HG02610 (cell line): Measurements from ENCODE around the gene GALNT13.

Source experiments
- ATAC-seq: cut with Tn5 transposase; IDR thresholded peaks from one replicate; pipeline ENCODE4 v1.9.1; 2021; ENCODE audit warnings: mild to moderate bottlenecking, moderate library complexity; ENCODE audit not compliant: unreplicated experiment

GALNT13 gene

GRCh38 chr2:154394600-154394999 lies 522.9 kb downstream of the GALNT13 start:
- ATAC-seq, result no peak

GRCh38 chr2:154400563-154401290 lies 529.0 kb downstream of the GALNT13 start:
- ATAC-seq, result no peak

GRCh38 chr2:154402213-154402612 lies 530.5 kb downstream of the GALNT13 start:
- no peak for ATAC-seq

GRCh38 chr2:154403242-154403790 lies 531.6 kb downstream of the GALNT13 start:
- ATAC-seq, result no peak

GRCh38 chr2:154408786-154409185 lies 537.1 kb downstream of the GALNT13 start:
- no peak for ATAC-seq

GRCh38 chr2:154422251-154422650 lies 550.5 kb downstream of the GALNT13 start:
- ATAC-seq, result no peak

GRCh38 chr2:154425994-154426393 lies 554.3 kb downstream of the GALNT13 start:
- ATAC-seq, result no peak

- ATAC-seq, result no peak
Observed at GRCh38 chr2:154427453-154427852, 555.7 kb downstream of the GALNT13 start.

GRCh38 chr2:154428022-154428421 lies 556.3 kb downstream of the GALNT13 start:
- ATAC-seq, result no peak

- no peak for ATAC-seq
Observed at GRCh38 chr2:154433010-154433409, 561.3 kb downstream of the GALNT13 start.

GRCh38 chr2:154437104-154437503 lies 565.4 kb downstream of the GALNT13 start:
- no peak for ATAC-seq

- no peak for ATAC-seq
Observed at GRCh38 chr2:154439156-154439555, 567.4 kb downstream of the GALNT13 start.

GRCh38 chr2:154443919-154444318 lies 572.2 kb downstream of the GALNT13 start:
- no peak for ATAC-seq

GRCh38 chr2:154446324-154446723 lies 574.6 kb downstream of the GALNT13 start:
- no peak for ATAC-seq

GRCh38 chr2:154447727-154448418 lies 576.2 kb downstream of the GALNT13 start:
- no peak for ATAC-seq

- ATAC-seq, result no peak
Observed at GRCh38 chr2:154449951-154450658, 578.4 kb downstream of the GALNT13 start.

GRCh38 chr2:154452471-154452870 lies 580.7 kb downstream of the GALNT13 start:
- peak; percentile 6 for ATAC-seq

- ATAC-seq, result peak; percentile 68
Observed at GRCh38 chr2:154452906-154453493, 581.3 kb downstream of the GALNT13 start.

GRCh38 chr2:154455166-154455565 lies 583.4 kb downstream of the GALNT13 start:
- ATAC-seq, result no peak

- no peak for ATAC-seq
Observed at GRCh38 chr2:154455866-154456265, 584.1 kb downstream of the GALNT13 start.

GRCh38 chr2:154457286-154457685 lies 585.6 kb downstream of the GALNT13 start:
- no peak for ATAC-seq
